ENCODE data around the gene KLHL35.

- TF ChIP-seq CTCF (IDR thresholded peaks at IDR 0.05), result no peak
- TF ChIP-seq POLR2A (IDR thresholded peaks at IDR 0.05), result no peak
Observed at GRCh38 chr11:75434886-75435570, 2.0 kb upstream of the KLHL35 start.
